Activated T-helper 9 cell treated with anti-CD3 and anti-CD28 coated beads, Interleukin-2, amount 50 U/mL, for 16 hours (primary cell): ENCODE measurements around the gene DNM2.

Experiments used
- DNase-seq: peaks from one replicate; pipeline ENCODE4 v3.0.0-alpha.2; 2020; ENCODE audit warnings: low read depth

Gene DNM2

GRCh38 chr19:10690341-10690781, 27.5 kb upstream of the DNM2 start:
- DNase-seq: no peak

- no peak for DNase-seq
Measured at GRCh38 chr19:10691178-10691881, 26.5 kb upstream of the DNM2 start.

GRCh38 chr19:10691883-10692282, 26.0 kb upstream of the DNM2 start:
- DNase-seq: no peak

GRCh38 chr19:10692673-10693264, 25.1 kb upstream of the DNM2 start:
- DNase-seq: no peak

- no peak for DNase-seq
Measured at GRCh38 chr19:10694706-10695307, 23.1 kb upstream of the DNM2 start.

GRCh38 chr19:10695401-10696398, 22.2 kb upstream of the DNM2 start:
- peak; percentile 73 for DNase-seq

GRCh38 chr19:10699650-10700335, 18.1 kb upstream of the DNM2 start:
- DNase-seq: peak; percentile 55

- DNase-seq: no peak
Measured at GRCh38 chr19:10701955-10702525, 15.8 kb upstream of the DNM2 start.

GRCh38 chr19:10706990-10707389, 10.9 kb upstream of the DNM2 start:
- DNase-seq: no peak

GRCh38 chr19:10707440-10707839, 10.4 kb upstream of the DNM2 start:
- no peak for DNase-seq

- no peak for DNase-seq
Measured at GRCh38 chr19:10708291-10708690, 9.6 kb upstream of the DNM2 start.

- no peak for DNase-seq
Measured at GRCh38 chr19:10712045-10712444, 5.8 kb upstream of the DNM2 start.

- no peak for DNase-seq
Measured at GRCh38 chr19:10712754-10713153, 5.1 kb upstream of the DNM2 start.

- DNase-seq: no peak
Measured at GRCh38 chr19:10713317-10713716, 4.6 kb upstream of the DNM2 start.

- DNase-seq: no peak
Measured at GRCh38 chr19:10717054-10717355, 874 bp upstream of the DNM2 start.

- DNase-seq: peak; percentile 36
Measured at GRCh38 chr19:10718205-10719196, 622 bp downstream of the DNM2 start.

GRCh38 chr19:10719466-10719961, 1.6 kb downstream of the DNM2 start:
- no peak for DNase-seq

GRCh38 chr19:10720607-10721125, 2.8 kb downstream of the DNM2 start:
- no peak for DNase-seq

GRCh38 chr19:10723591-10723990, 5.7 kb downstream of the DNM2 start:
- DNase-seq: no peak

- DNase-seq: no peak
Measured at GRCh38 chr19:10724573-10725071, 6.7 kb downstream of the DNM2 start.
